K562 (cell line): ENCODE results near the gene RBM20. TPM values are rescaled to one million over a fixed set of nuclear protein-coding genes. Genes with fewer than 3 reads are reported as not detected.
A peak's percentile ranks its signal among the peaks of the same experiment; 100 is the strongest.

Source experiments
- BHLHE40 ChIP-seq: IDR thresholded peaks from 2 replicates; pipeline ENCODE4 v1.6.1; 2011; ENCODE audit warnings: low read length, improper control_type of control experiment
- CBX1 ChIP-seq: sonication (generic); IDR thresholded peaks from 2 replicates; pipeline ENCODE4 v1.6.1; 2016; ENCODE audit warnings: antibody characterized with exemption, low read depth, mild to moderate bottlenecking
- FOXJ3 ChIP-seq: sonication (generic); formaldehyde crosslinking; IDR thresholded peaks from 2 replicates; pipeline ENCODE4 v1.4.0; 2020; ENCODE audit warnings: mild to moderate bottlenecking, missing genetic modification reagents
- HMGN3 ChIP-seq: IDR thresholded peaks from 2 replicates; pipeline ENCODE4 v1.6.1; 2011; ENCODE audit warnings: borderline replicate concordance, low read depth, mild to moderate bottlenecking, mixed read lengths, low read length; ENCODE audit not compliant: insufficient read length; ENCODE audit errors: extremely low read depth
- HNRNPL ChIP-seq: fragments of 200-400 bp; formaldehyde crosslinking; IDR thresholded peaks from 2 replicates; pipeline ENCODE4 v1.6.1; 2017; ENCODE audit warnings: low read depth, mild to moderate bottlenecking, low read length
- KLF13 ChIP-seq: fragments of 450-650 bp; IDR thresholded peaks from 2 replicates; pipeline ENCODE4 v1.6.1; 2016; ENCODE audit warnings: missing genetic modification characterization, low read depth, mild to moderate bottlenecking, missing compliant biosample characterization, moderate library complexity, borderline replicate concordance
- MAX ChIP-seq: sonication (generic); formaldehyde crosslinking; IDR thresholded peaks from 2 replicates; pipeline ENCODE4 v1.9.0; 2022; ENCODE audit warnings: mild to moderate bottlenecking, missing genetic modification reagents
- MBD2 ChIP-seq: sonication (generic); IDR thresholded peaks from 2 replicates; pipeline ENCODE4 v1.6.1; 2016; ENCODE audit warnings: low read depth, borderline replicate concordance
- PBX2 ChIP-seq, 2 experiments: IDR thresholded peaks in 1 of 2; conservative IDR thresholded peaks in 1 of 2; 2 replicates each; pipeline ENCODE4 v1.6.1; 2016; ENCODE audit warnings: low read depth in 2 of 2, mild to moderate bottlenecking in 1 of 2, missing compliant biosample characterization in 1 of 2, missing genetic modification characterization in 1 of 2, moderate library complexity in 1 of 2
- POLR3A ChIP-seq: IDR thresholded peaks from 2 replicates; pipeline ENCODE4 v1.6.1; 2011; ENCODE audit warnings: borderline replicate concordance, mild to moderate bottlenecking, moderate library complexity; ENCODE audit not compliant: insufficient read length, insufficient read depth; ENCODE audit errors: extremely low read depth
- POU5F1 ChIP-seq: fragments of 150-350 bp; IDR thresholded peaks from 2 replicates; pipeline ENCODE4 v1.6.1; 2014; ENCODE audit warnings: borderline replicate concordance, low read length, low read depth, mild to moderate bottlenecking; ENCODE audit not compliant: partially characterized antibody
- PTTG1 ChIP-seq: fragments of 450-650 bp; IDR thresholded peaks from 2 replicates; pipeline ENCODE4 v1.6.1; 2016; ENCODE audit warnings: low read depth, mild to moderate bottlenecking, missing genetic modification characterization, missing compliant biosample characterization
- SAFB ChIP-seq: fragments of 200-400 bp; formaldehyde crosslinking; IDR thresholded peaks from 2 replicates; pipeline ENCODE4 v1.6.1; 2017; ENCODE audit warnings: low read depth, low read length, borderline replicate concordance
- SIX5 ChIP-seq, 2 experiments: IDR thresholded peaks; 2 replicates each; pipeline ENCODE4 v1.6.1; 2011; ENCODE audit warnings: low read length in 2 of 2, borderline replicate concordance in 1 of 2, low read depth in 1 of 2, mild to moderate bottlenecking in 1 of 2, moderate library complexity in 1 of 2; ENCODE audit not compliant: insufficient read depth in 1 of 2
- SMAD1 ChIP-seq: fragments of 150-350 bp; IDR thresholded peaks from 2 replicates; pipeline ENCODE4 v1.6.1; 2014; ENCODE audit warnings: low read length, low read depth; ENCODE audit not compliant: partially characterized antibody
- SOX6 ChIP-seq: fragments of 450-650 bp; IDR thresholded peaks from 2 replicates; pipeline ENCODE4 v1.6.1; 2014; ENCODE audit warnings: mild to moderate bottlenecking
- USF2 ChIP-seq: sonication (generic); formaldehyde crosslinking; IDR thresholded peaks from 2 replicates; pipeline ENCODE4 v1.5.0; 2020; ENCODE audit warnings: missing genetic modification reagents
- ZBTB33 ChIP-seq: sonication (generic); formaldehyde crosslinking; IDR thresholded peaks from 2 replicates; pipeline ENCODE4 v1.8.1; 2023; ENCODE audit warnings: mild to moderate bottlenecking, missing genetic modification reagents
- ZC3H8 ChIP-seq: fragments of 450-650 bp; IDR thresholded peaks from 2 replicates; pipeline ENCODE4 v1.6.1; 2017
- ZFP36 ChIP-seq: fragments of 150-350 bp; IDR thresholded peaks from 2 replicates; pipeline ENCODE4 v1.6.1; 2018; ENCODE audit warnings: low read length, low read depth; ENCODE audit not compliant: partially characterized antibody
- ZKSCAN8 ChIP-seq: fragments of 200-800 bp; sonication (Bioruptor generic); IDR thresholded peaks from 2 replicates; pipeline ENCODE4 v1.6.1; 2016; ENCODE audit warnings: missing genetic modification characterization, missing compliant biosample characterization
- polyA plus RNA-seq, 8 experiments: library from polyadenylated mRNA; depleted of rRNA in 4 of 8; stranded (reverse) in 5 of 8; unstranded in 3 of 8; fragments of >200 nt; fragmentation: Nextera tagmentation in 2 of 8; fragmentation: Illumina TruSeq in 1 of 8; extraction: Ambion mirVana in 2 of 8; extraction: Trizol in 1 of 8; gene quantifications; 2 replicates each; pipeline versions ENCODE4 v1.2.1 to v1.2.3, GENCODE V29; 2011 to 2014; ENCODE audit warnings: inconsistent platforms in 1 of 8, missing spikeins in 1 of 8
- total RNA-seq, 7 experiments: library from RNA; depleted of rRNA in 6 of 7; stranded (reverse); fragments of >200 nt in 6 of 7; fragmentation: Illumina TruSeq in 2 of 7; extraction: Trizol in 2 of 7; gene quantifications; 2 replicates each; pipeline versions ENCODE4 v1.2.1 to v1.2.3, GENCODE V29; 2011 to 2021; ENCODE audit warnings: low replicate concordance in 1 of 7

RBM20 gene
- total and polyA plus RNA-seq, 9 of the 15 experiments (the other 6 are each of a cell fraction or from before 2014, with no cell fraction given) = 0.63 to 5.7 (median 3.2) TPM

GRCh38 chr10:110671788-110672579, 27.8 kb downstream of the RBM20 start (continued):
- TF ChIP-seq ZKSCAN8 (CRISPR knock-in tag) (no peak), POLR3A (no peak), FOXJ3 (CRISPR knock-in tag) (no peak), USF2 (CRISPR knock-in tag) (no peak), POU5F1 (no peak), HNRNPL (0 out of 2 replicates have a peak, but pooled peaks have one; percentile 41), ZFP36 (no peak), MAX (peak; percentile 92), SMAD1 (no peak), MBD2 (no peak), PTTG1 (tag) (no peak), SIX5 (IDR thresholded peaks at IDR 0.05; ENCODE audit: borderline replicate concordance in 1 of 2, insufficient read depth in 1 of 2, low read depth in 1 of 2, low read length in 2 of 2) (no peak), ZBTB33 (CRISPR knock-in tag) (no peak), SAFB (peak; percentile 98), CBX1 (0 out of 2 replicates have a peak, but pooled peaks have one; percentile 42), KLF13 (tag) (no peak), PBX2 (CRISPR knock-in tag; IDR thresholded peaks at IDR 0.05; ENCODE audit: low read depth) (no peak), PBX2 (tag; conservative IDR thresholded peaks at IDR 0.05; ENCODE audit: low read depth) (no peak), HMGN3 (no peak), BHLHE40 (no peak), SOX6 (no peak), ZC3H8 (no peak)
